OCI-LY3 (cell line): ENCODE results near the gene AK9.

Experiments used
- H2AFZ ChIP-seq: fragments of 200-600, 300-600 bp; shearing (Covaris generic); 2 replicates; pipeline ENCODE4 v1.6.0; 2014; ENCODE audit warnings: antibody characterized with exemption, low read depth, low read length
- H3K27ac ChIP-seq: fragments of 200-600, 300-600 bp; sonication (generic); 2 replicates; pipeline ENCODE4 v1.5.1; 2014; ENCODE audit warnings: mild to moderate bottlenecking, low read length, moderate library complexity, mixed read lengths
- H3K27me3 ChIP-seq: fragments of 200-600, 300-600 bp; sonication (generic); 2 replicates; pipeline ENCODE4 v1.6.1; 2014; ENCODE audit warnings: low read depth, low read length, mixed read lengths
- H3K36me3 ChIP-seq: fragments of 200-600, 300-600 bp; sonication (generic); replicated peaks from 2 replicates; pipeline ENCODE3; 2014; ENCODE audit warnings: low read depth, low read length, mixed read lengths
- H3K4me1 ChIP-seq: fragments of 300-600, 200-600 bp; sonication (generic); 2 replicates; pipeline ENCODE4 v1.6.1; 2014; ENCODE audit warnings: low read length, mixed read lengths
- H3K4me2 ChIP-seq: fragments of 200-600, 300-600 bp; sonication (generic); 2 replicates; pipeline ENCODE4 v1.6.1; 2014; ENCODE audit warnings: low read length, mixed read lengths
- H3K4me3 ChIP-seq: fragments of 300-600, 200-600 bp; sonication (generic); 2 replicates; pipeline ENCODE4 v1.5.1; 2014; ENCODE audit warnings: antibody characterized with exemption, mild to moderate bottlenecking, low read length, moderate library complexity
- H3K79me2 ChIP-seq: fragments of 300-600, 200-600 bp; shearing (Covaris generic); 2 replicates; pipeline ENCODE4 v1.6.1; 2014; ENCODE audit warnings: mild to moderate bottlenecking, low read length, mixed read lengths
- H3K9ac ChIP-seq: fragments of 300-600, 200-600 bp; shearing (Covaris generic); 2 replicates; pipeline ENCODE4 v1.6.0; 2014; ENCODE audit warnings: mild to moderate bottlenecking, low read length, moderate library complexity
- H3K9me3 ChIP-seq: fragments of 200-600, 300-600 bp; shearing (Covaris generic); 2 replicates; pipeline ENCODE4 v1.6.1; 2014; ENCODE audit warnings: low read length, mixed read lengths; ENCODE audit not compliant: insufficient read depth
- H4K20me1 ChIP-seq: fragments of 200-600, 300-600 bp; sonication (generic); 2 replicates; pipeline ENCODE4 v1.6.1; 2016; ENCODE audit warnings: low read length, mixed read lengths; ENCODE audit not compliant: insufficient read depth
- EZH2phosphoT487 ChIP-seq: fragments of 200-600 bp; shearing (Covaris generic); IDR thresholded peaks from 2 replicates; pipeline ENCODE4 v1.6.1; 2018; ENCODE audit warnings: antibody characterized with exemption, mixed run types, low read depth
- TF ChIP-seq, protein P1 (sequence below): fragments of 200-600, 300-600 bp; sonication (generic); IDR thresholded peaks from 2 replicates; pipeline ENCODE4 v1.5.1; 2014; ENCODE audit warnings: antibody characterized with exemption, low read length, low read depth

AK9 gene

DNA sequence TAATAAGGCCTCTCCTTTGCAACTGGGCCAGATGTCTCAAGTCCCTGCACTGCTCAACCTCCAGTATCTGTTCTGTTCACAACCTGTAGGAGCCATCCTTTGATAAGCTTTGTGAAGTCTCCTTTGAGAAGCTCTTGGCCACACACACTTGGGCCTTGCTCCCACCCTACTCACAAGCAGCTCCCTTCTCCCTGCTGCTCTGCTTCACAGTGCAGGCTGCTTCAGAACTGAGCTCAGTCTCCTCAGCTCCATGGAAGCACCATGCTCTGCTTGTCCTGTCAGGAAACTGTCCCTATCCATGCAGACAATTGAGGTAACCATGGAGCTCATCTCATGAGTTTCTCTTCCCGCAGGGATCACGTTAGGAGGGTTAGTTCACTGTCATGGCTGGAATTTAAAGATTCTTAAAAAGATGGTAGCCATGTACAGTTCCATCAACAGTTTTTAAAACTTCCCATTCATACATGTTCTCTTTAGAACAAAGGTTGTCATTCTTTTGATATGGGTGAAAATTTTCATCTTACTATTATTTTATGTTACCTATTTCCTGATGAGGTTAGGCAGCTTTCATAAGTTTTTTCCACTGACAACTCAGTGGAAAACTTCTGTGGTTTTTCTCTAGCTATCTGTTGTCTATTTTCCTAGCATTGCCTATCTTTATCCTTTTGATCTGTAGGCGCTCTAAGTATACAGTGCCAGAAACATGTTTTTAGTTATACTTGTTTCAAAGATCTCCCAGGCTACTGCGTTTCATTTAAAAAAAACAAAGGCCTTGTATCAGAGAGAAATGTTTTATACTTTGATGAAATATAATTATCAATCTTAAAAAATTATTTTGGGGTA is 62.6 kb downstream of the AK9 start:
- H4K20me1 ChIP-seq: no peaks in the 10 kb centered on the region
- no peaks in the 10 kb centered on the region for H3K79me2 ChIP-seq
- no peaks in the 10 kb centered on the region for H3K27me3 ChIP-seq
- no peak overlapping the region for H3K27ac ChIP-seq
- TF ChIP-seq EZH2phosphoT487: no peak
- TF ChIP-seq, protein P1, sequence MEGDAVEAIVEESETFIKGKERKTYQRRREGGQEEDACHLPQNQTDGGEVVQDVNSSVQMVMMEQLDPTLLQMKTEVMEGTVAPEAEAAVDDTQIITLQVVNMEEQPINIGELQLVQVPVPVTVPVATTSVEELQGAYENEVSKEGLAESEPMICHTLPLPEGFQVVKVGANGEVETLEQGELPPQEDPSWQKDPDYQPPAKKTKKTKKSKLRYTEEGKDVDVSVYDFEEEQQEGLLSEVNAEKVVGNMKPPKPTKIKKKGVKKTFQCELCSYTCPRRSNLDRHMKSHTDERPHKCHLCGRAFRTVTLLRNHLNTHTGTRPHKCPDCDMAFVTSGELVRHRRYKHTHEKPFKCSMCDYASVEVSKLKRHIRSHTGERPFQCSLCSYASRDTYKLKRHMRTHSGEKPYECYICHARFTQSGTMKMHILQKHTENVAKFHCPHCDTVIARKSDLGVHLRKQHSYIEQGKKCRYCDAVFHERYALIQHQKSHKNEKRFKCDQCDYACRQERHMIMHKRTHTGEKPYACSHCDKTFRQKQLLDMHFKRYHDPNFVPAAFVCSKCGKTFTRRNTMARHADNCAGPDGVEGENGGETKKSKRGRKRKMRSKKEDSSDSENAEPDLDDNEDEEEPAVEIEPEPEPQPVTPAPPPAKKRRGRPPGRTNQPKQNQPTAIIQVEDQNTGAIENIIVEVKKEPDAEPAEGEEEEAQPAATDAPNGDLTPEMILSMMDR: no peak
- H2AFZ ChIP-seq: no peak overlapping the region
- no peaks in the 10 kb centered on the region for H3K36me3 ChIP-seq
- no peak overlapping the region for H3K4me2 ChIP-seq
- H3K4me1 ChIP-seq: peaks cover 13% of the 10 kb centered on the region
- H3K9ac ChIP-seq: no peak overlapping the region
- H3K9me3 ChIP-seq: no peaks in the 10 kb centered on the region
- no peak overlapping the region for H3K4me3 ChIP-seq

DNA sequence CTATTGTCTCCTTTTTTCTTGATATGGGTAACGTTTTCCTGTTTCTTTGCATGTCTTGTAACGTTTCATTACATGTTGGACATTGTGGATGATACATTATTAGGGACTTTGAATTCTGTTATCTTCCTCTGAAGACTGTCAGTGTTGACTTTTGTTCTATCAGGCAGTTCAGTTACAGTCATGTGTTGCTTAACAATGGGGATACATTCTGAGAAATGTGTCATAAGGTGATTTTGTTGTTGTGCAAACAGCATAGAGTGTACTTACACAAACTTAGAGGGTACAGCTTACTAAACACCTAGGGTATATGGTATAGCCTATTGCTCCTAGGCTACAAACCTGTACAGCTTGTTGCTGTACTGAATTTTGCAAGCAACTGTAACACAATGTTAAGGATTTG is 64.7 kb downstream of the AK9 start:
- H3K4me3 ChIP-seq: no peak overlapping the region
- H3K27ac ChIP-seq: no peak overlapping the region
- no peaks in the 10 kb centered on the region for H3K36me3 ChIP-seq
- H3K79me2 ChIP-seq: no peaks in the 10 kb centered on the region
- no peaks in the 10 kb centered on the region for H4K20me1 ChIP-seq
- no peak overlapping the region for H3K9ac ChIP-seq
- no peaks in the 10 kb centered on the region for H3K9me3 ChIP-seq
- no peaks in the 10 kb centered on the region for H3K27me3 ChIP-seq
- H3K4me2 ChIP-seq: no peak overlapping the region
- TF ChIP-seq EZH2phosphoT487: no peak
- TF ChIP-seq, protein P1: no peak
- no peaks in the 10 kb centered on the region for H3K4me1 ChIP-seq
- no peak overlapping the region for H2AFZ ChIP-seq

DNA sequence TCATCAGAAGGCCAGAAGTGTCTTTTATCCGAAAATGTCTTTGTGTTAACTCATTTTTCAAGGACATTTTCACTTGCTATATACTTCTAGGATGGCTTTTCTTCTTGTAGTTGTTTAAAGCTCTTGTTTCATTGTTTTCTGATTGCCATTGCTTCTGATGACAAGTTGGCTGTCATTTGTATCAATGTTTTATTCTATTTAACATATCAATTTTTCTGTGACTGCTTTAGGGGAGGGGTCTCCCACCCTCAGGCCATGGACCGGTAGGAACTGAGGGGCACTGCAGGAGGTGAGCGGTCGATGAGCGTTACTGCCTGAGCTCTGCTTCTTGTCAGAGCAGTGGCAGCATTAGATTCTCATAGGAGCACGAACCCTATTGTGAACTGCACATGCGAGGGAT is 65.8 kb downstream of the AK9 start:
- Histone ChIP-seq H3K36me3 (no peaks in the 10 kb centered on the region), H3K27ac (no peak overlapping the region), H3K9ac (no peak overlapping the region), H3K79me2 (no peaks in the 10 kb centered on the region), H4K20me1 (no peaks in the 10 kb centered on the region), H3K4me2 (no peak overlapping the region), H3K9me3 (no peaks in the 10 kb centered on the region), H2AFZ (no peak overlapping the region), H3K4me3 (no peak overlapping the region), H3K27me3 (no peaks in the 10 kb centered on the region), H3K4me1 (no peaks in the 10 kb centered on the region)
- no peak for TF ChIP-seq EZH2phosphoT487
- TF ChIP-seq, protein P1: no peak

DNA sequence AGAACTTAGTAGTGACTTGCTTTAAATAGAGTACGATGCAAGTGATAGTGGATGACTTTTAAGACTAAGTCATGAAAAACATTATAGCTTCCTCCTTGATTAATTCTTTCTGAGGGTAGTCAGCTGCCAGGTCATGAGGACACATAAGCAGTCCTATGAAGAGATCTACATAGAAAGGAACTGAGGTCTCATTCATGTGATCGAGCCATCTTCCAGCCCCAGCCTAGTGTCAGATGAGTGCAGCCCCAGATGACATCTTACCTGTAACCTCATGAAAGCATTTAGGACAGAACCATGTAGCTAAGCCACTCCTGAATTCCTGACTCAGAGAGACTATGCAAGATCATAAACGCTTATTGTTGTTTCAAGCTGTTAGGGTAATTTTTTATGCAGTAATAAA is 67.7 kb downstream of the AK9 start:
- Histone ChIP-seq H3K4me3 (no peak overlapping the region), H3K27me3 (no peaks in the 10 kb centered on the region), H3K4me1 (no peaks in the 10 kb centered on the region), H3K27ac (no peak overlapping the region), H2AFZ (no peak overlapping the region), H3K9me3 (no peaks in the 10 kb centered on the region), H3K79me2 (no peaks in the 10 kb centered on the region), H3K36me3 (no peaks in the 10 kb centered on the region), H3K4me2 (no peak overlapping the region), H3K9ac (no peak overlapping the region), H4K20me1 (no peaks in the 10 kb centered on the region)
- TF ChIP-seq, protein P1: no peak
- TF ChIP-seq EZH2phosphoT487: no peak
